DOHH2 (cell line): Measurements from ENCODE around the gene FAM120A.

ENCODE experiments used
- H3F3A ChIP-seq: fragments of 200-600 bp; sonication (generic), shearing (Covaris generic); 2 replicates; pipeline ENCODE4 v1.6.0; 2016; ENCODE audit warnings: antibody characterized with exemption, mild to moderate bottlenecking; ENCODE audit not compliant: control insufficient read depth, insufficient read depth
- H3K27ac ChIP-seq: fragments of 200-600 bp; sonication (generic); 2 replicates; pipeline ENCODE4 v1.5.1; 2014; ENCODE audit warnings: low read depth, mild to moderate bottlenecking, low read length, moderate library complexity
- H3K27me3 ChIP-seq: fragments of 200-600 bp; sonication (generic); 2 replicates; pipeline ENCODE4 v1.6.1; 2014; ENCODE audit warnings: mild to moderate bottlenecking, low read length, mixed read lengths; ENCODE audit not compliant: control insufficient read depth
- H3K36me3 ChIP-seq: fragments of 200-600 bp; sonication (generic); 2 replicates; pipeline ENCODE4 v1.6.1; 2014; ENCODE audit warnings: mild to moderate bottlenecking, low read length, moderate library complexity, mixed read lengths; ENCODE audit not compliant: control insufficient read depth
- H3K4me1 ChIP-seq: fragments of 200-600 bp; sonication (generic); 2 replicates; pipeline ENCODE4 v1.6.1; 2014; ENCODE audit warnings: mild to moderate bottlenecking, low read length, mixed read lengths; ENCODE audit not compliant: control insufficient read depth
- H3K4me2 ChIP-seq: fragments of 200-600 bp; sonication (generic); 2 replicates; pipeline ENCODE4 v1.6.0; 2014; ENCODE audit warnings: mild to moderate bottlenecking, low read length, moderate library complexity
- H3K4me3 ChIP-seq: fragments of 200-600 bp; sonication (generic); 2 replicates; pipeline ENCODE4 v1.5.1; 2014; ENCODE audit warnings: mild to moderate bottlenecking, low read length, mixed read lengths
- H3K79me2 ChIP-seq: fragments of 200-600 bp; sonication (generic); 2 replicates; pipeline ENCODE4 v1.6.1; 2014; ENCODE audit warnings: mild to moderate bottlenecking, low read length, mixed read lengths; ENCODE audit not compliant: control insufficient read depth
- H3K9me2 ChIP-seq: fragments of 200-600 bp; sonication (generic); replicated peaks from 2 replicates; pipeline ENCODE4 v1.6.1; 2014; ENCODE audit warnings: mild to moderate bottlenecking, low read length, mixed read lengths; ENCODE audit not compliant: control insufficient read depth
- H3K9me3 ChIP-seq: fragments of 200-600 bp; sonication (generic); 2 replicates; pipeline ENCODE4 v1.6.1; 2014; ENCODE audit warnings: antibody characterized with exemption, low read length, mixed read lengths; ENCODE audit not compliant: control insufficient read depth, insufficient read depth
- H4K20me1 ChIP-seq: fragments of 200-600 bp; sonication (generic); 2 replicates; pipeline ENCODE4 v1.6.0; 2014; ENCODE audit warnings: low read depth, mild to moderate bottlenecking, antibody characterized with exemption, low read length, moderate library complexity; ENCODE audit not compliant: control insufficient read depth, insufficient read depth
- EZH2phosphoT487 ChIP-seq: fragments of 200-600 bp; sonication (generic); IDR thresholded peaks from 2 replicates; pipeline ENCODE4 v1.6.1; 2017; ENCODE audit warnings: borderline replicate concordance, mild to moderate bottlenecking, antibody characterized with exemption, low read length, moderate library complexity, mixed read lengths
- TF ChIP-seq, protein P1 (sequence below): fragments of 200-600 bp; sonication (generic); IDR thresholded peaks from one replicate; pipeline ENCODE4 v1.5.1; 2014; ENCODE audit warnings: antibody characterized with exemption, mild to moderate bottlenecking, low read depth, low read length; ENCODE audit not compliant: poor library complexity, severe bottlenecking

Gene FAM120A

GRCh38 chr9:93592643-93593021 lies 141.1 kb downstream of the FAM120A start:
- H3K27ac ChIP-seq: no peak overlapping the region
- no peak overlapping the region for H3K4me3 ChIP-seq
- no peaks in the 10 kb centered on the region for H3K27me3 ChIP-seq
- no peak overlapping the region for H3K4me2 ChIP-seq
- H3F3A ChIP-seq: no peaks in the 10 kb centered on the region
- H3K36me3 ChIP-seq: no peaks in the 10 kb centered on the region
- no peaks in the 10 kb centered on the region for H3K9me3 ChIP-seq
- no peaks in the 10 kb centered on the region for H3K9me2 ChIP-seq
- peaks cover 12% of the 10 kb centered on the region; the same call in 1 of the 2 replicates for H4K20me1 ChIP-seq
- H3K4me1 ChIP-seq: no peaks in the 10 kb centered on the region
- no peak for TF ChIP-seq EZH2phosphoT487
- TF ChIP-seq, protein P1, sequence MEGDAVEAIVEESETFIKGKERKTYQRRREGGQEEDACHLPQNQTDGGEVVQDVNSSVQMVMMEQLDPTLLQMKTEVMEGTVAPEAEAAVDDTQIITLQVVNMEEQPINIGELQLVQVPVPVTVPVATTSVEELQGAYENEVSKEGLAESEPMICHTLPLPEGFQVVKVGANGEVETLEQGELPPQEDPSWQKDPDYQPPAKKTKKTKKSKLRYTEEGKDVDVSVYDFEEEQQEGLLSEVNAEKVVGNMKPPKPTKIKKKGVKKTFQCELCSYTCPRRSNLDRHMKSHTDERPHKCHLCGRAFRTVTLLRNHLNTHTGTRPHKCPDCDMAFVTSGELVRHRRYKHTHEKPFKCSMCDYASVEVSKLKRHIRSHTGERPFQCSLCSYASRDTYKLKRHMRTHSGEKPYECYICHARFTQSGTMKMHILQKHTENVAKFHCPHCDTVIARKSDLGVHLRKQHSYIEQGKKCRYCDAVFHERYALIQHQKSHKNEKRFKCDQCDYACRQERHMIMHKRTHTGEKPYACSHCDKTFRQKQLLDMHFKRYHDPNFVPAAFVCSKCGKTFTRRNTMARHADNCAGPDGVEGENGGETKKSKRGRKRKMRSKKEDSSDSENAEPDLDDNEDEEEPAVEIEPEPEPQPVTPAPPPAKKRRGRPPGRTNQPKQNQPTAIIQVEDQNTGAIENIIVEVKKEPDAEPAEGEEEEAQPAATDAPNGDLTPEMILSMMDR: no peak
- peaks cover 64% of the 10 kb centered on the region for H3K79me2 ChIP-seq

GRCh38 chr9:93593144-93593658 lies 141.7 kb downstream of the FAM120A start:
- Histone ChIP-seq H4K20me1 (peaks cover 17% of the 10 kb centered on the region; the same call in 1 of the 2 replicates), H3K79me2 (peaks cover 63% of the 10 kb centered on the region), H3K9me3 (no peaks in the 10 kb centered on the region), H3F3A (no peaks in the 10 kb centered on the region), H3K36me3 (no peaks in the 10 kb centered on the region), H3K4me1 (no peaks in the 10 kb centered on the region), H3K27me3 (no peaks in the 10 kb centered on the region), H3K27ac (no peak overlapping the region), H3K4me2 (no peak overlapping the region), H3K9me2 (no peaks in the 10 kb centered on the region), H3K4me3 (no peak overlapping the region)
- no peak for TF ChIP-seq EZH2phosphoT487
- TF ChIP-seq, protein P1: no peak

- no peak for TF ChIP-seq EZH2phosphoT487
- TF ChIP-seq, protein P1: no peak
- Histone ChIP-seq H4K20me1 (peaks cover 17% of the 10 kb centered on the region; the same call in 1 of the 2 replicates), H3K79me2 (peaks cover 66% of the 10 kb centered on the region), H3K9me3 (no peaks in the 10 kb centered on the region), H3K4me2 (no peak overlapping the region), H3K9me2 (no peaks in the 10 kb centered on the region), H3K4me3 (no peak overlapping the region), H3K4me1 (no peaks in the 10 kb centered on the region), H3F3A (no peaks in the 10 kb centered on the region), H3K27ac (no peak overlapping the region), H3K36me3 (no peaks in the 10 kb centered on the region), H3K27me3 (no peaks in the 10 kb centered on the region)
These were observed 142.7 kb downstream of the FAM120A start for GRCh38 chr9:93594041-93594756.
